Measurements from ENCODE around the gene FAM24B. TPM values are rescaled to one million over a fixed set of nuclear protein-coding genes. Genes with fewer than 3 reads are reported as not detected.

Gene FAM24B
- total RNA-seq, 4 donors from 2014 or later = 1.5 to 4.8 (median 1.9) TPM; not detected in 1

GRCh38 chr10:122841569-122841968 is 37.8 kb downstream of the FAM24B start:
- no peak for TF ChIP-seq CTCF (IDR thresholded peaks at IDR 0.05; ENCODE audit: low read depth)

- no peak for TF ChIP-seq CTCF (IDR thresholded peaks at IDR 0.05; ENCODE audit: low read depth)
These were observed 39.9 kb downstream of the FAM24B start for GRCh38 chr10:122839505-122839904.

- TF ChIP-seq CTCF (IDR thresholded peaks at IDR 0.05; ENCODE audit: low read depth) = no peak
These were observed 40.5 kb downstream of the FAM24B start for GRCh38 chr10:122838880-122839279.

GRCh38 chr10:122835908-122836307 is 43.5 kb downstream of the FAM24B start:
- TF ChIP-seq CTCF (IDR thresholded peaks at IDR 0.05; ENCODE audit: low read depth) = no peak

DNA sequence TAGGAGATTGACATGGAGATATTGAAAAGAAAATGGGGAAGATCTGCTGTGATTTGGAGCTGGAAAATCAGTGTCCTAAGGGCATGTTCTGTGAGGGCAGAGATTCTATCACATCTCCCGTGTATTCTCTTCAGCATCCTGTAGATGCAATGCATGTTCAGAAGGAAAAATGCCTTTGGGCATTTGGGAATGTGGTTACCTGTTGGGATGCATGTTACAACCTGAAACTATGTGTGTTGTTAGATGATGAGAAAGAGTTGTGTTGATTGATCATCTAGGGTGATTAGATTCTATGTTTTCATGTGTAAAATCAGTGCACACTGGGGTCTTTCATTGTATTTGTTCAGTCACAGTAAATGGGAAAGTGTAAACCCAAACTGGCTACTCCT is 48.4 kb downstream of the FAM24B start:
- TF ChIP-seq CTCF (IDR thresholded peaks at IDR 0.05; ENCODE audit: low read depth) = no peak

GRCh38 chr10:122830273-122830964 is 49.0 kb downstream of the FAM24B start:
- no peak for TF ChIP-seq CTCF (IDR thresholded peaks at IDR 0.05; ENCODE audit: low read depth)

GRCh38 chr10:122829454-122829853 is 49.9 kb downstream of the FAM24B start:
- no peak for TF ChIP-seq CTCF (IDR thresholded peaks at IDR 0.05; ENCODE audit: low read depth)
